GOT3 (cell line): ENCODE measurements around the gene TNFSF13.
A peak's percentile ranks its signal among the peaks of the same experiment; 100 is the strongest.

Experiments used
- DNase-seq: peaks from one replicate; lab custom pipeline; 2025; ENCODE audit warnings: mixed read lengths; lab: John Stamatoyannopoulos, UW

Gene TNFSF13

DNA sequence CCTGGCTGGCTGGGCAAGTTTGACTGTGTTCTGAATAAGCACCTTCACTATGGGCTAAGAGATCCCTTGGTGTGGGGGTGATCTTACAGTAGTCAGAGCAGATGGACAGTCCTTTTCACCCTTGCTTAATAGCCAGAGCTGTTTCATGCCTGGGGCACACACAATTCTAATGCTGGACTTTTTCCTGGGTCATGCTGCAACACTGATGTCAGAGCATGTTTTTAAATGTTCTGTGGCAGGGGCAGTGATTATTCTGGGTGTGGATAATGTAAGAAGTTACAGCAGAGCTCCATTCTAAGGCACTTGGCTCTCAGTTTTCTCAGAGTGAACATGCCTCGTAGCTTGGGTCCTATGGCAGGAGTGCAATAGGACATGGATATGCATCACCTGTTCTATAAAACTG is 16.9 kb downstream of the TNFSF13 start:
- DNase-seq, result no peak

GRCh38 chr17:7575959-7576358 is 17.4 kb downstream of the TNFSF13 start:
- DNase-seq, result no peak

- DNase-seq, result no peak
Observed at GRCh38 chr17:7576432-7576937, 17.9 kb downstream of the TNFSF13 start.

- DNase-seq, result no peak
Observed at GRCh38 chr17:7577327-7578199, 19.0 kb downstream of the TNFSF13 start.

GRCh38 chr17:7579001-7579833 is 20.7 kb downstream of the TNFSF13 start, which contains the start of gene CD68:
Gene CD68 (plus strand): TSS chr17:7579638. CDS start chr17:7579678, 40 bp downstream.
- DNase-seq, result peak; percentile 78

- no peak for DNase-seq
Observed at GRCh38 chr17:7579834-7580603, 21.5 kb downstream of the TNFSF13 start.

- no peak for DNase-seq
Observed at GRCh38 chr17:7580604-7581575, 22.3 kb downstream of the TNFSF13 start.

DNA sequence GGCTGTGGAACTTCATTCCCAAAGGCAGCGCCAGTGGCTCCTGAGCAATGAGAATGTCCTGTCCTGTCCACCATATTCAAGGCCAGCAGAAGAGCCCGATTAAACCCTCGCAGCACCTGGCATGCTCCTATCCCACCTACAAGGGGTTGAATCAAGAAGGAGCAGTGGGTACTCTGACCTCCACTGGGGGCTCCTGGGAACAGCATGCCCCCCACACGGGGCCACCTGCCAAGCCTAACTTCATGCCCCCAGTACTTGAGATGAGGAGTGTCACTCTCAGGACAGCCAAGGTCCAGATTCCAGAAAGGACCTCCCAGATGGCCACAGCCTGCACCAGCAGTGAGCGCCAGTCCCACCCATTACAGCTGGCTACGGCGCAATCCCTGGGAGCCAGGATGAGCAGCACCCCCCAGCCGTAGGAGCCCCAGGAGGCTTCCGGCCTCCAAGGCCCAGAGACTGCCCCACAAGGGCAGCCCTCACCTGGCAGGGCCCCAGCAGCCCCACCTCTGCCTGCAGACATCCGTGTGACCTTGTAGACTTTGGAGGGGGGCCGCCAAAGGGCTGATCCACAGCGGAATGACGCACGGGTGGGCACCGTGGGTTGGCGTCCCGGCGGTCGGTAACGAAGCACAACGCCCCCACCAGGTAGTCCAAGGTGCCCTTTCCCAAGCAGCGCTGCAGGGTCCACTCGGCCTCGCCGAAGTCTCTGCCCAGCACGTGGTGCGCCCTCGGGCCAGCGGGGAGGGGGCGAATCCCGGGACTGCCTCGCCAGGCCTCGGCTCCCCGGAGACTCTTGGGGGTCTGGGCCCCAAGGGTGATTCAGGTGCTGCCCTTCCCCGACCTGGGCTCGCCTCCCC is 24.1 kb downstream of the TNFSF13 start:
- no peak for DNase-seq

DNA sequence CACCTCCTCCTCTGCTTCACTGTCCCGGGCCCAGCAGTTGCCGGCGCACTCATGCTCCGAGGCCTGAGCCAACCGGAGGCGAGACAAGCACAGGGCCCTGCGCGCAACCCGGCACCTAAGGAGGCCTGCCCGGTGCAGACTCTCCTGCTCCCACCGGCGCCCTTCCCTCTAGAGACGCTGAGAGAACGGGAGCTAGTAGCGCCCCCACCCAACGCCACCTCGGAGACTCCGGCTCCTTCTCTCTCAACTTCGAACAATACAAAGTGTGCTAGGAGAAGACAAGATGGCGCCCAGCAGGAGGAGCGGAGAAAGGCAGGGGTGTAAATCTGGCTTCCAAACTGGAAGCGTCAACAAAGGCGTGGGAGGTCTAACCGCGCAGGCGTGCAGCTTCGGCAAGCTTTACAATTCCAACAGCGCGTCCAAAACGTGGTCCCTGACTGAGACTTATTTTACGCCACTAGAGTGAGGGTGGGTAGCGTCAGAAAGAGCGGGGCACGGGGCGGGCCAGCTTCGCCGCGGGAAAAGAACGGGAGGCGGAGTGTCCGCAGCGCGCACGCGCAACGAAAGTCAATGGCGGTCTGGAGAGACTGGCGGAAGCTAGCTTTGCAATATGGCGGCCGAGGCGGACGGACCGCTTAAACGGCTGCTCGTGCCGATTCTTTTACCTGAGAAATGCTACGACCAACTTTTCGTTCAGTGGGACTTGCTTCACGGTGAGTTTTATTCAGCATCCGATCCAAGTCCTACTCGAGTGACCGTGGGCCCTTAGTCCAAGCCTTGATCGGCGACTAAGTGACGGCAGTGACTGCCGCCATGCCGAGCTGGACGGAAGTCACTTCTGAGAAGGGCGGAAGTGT is 24.9 kb downstream of the TNFSF13 start, which contains the start of gene MPDU1:
Gene MPDU1 (plus strand): TSS at position 600 of the 857 bp plus-strand sequence. CDS start 11 bp downstream, at position 611.
- DNase-seq, result peak; percentile 85

DNA sequence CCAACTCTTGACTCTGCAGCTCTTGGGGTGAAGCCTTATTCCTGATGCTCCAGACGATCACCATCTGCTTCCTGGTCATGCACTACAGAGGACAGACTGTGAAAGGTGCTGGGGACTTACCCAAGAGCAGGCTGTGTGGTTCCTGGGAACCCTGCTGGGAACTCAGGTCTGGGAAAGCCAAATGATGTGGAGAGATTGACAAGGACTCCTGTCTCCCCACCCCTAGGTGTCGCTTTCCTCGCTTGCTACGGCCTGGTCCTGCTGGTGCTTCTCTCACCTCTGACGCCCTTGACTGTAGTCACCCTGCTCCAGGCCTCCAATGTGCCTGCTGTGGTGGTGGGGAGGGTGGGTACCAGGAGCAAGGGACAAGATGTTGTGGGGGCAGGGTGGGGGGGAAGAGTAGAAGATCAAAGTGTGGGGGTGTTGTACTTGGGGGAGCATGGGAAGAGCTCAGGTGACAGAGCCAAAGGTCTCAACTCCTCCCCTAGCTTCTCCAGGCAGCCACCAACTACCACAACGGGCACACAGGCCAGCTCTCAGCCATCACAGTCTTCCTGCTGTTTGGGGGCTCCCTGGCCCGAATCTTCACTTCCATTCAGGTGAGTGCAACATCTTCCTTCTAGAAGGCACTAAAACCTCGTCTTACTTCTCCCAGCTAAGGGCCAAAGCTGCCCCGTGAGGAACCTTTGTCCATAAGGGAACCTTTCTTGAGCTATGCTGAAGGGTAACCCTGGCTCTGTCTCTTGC is 28.3 kb downstream of the TNFSF13 start:
- no peak for DNase-seq

- peak; percentile 39 for DNase-seq
Observed at GRCh38 chr17:7587420-7588151, 29.0 kb downstream of the TNFSF13 start.

GRCh38 chr17:7588553-7589203 is 30.1 kb downstream of the TNFSF13 start:
- no peak for DNase-seq

GRCh38 chr17:7589204-7589868 is 30.8 kb downstream of the TNFSF13 start:
- DNase-seq, result peak; percentile 40

DNA sequence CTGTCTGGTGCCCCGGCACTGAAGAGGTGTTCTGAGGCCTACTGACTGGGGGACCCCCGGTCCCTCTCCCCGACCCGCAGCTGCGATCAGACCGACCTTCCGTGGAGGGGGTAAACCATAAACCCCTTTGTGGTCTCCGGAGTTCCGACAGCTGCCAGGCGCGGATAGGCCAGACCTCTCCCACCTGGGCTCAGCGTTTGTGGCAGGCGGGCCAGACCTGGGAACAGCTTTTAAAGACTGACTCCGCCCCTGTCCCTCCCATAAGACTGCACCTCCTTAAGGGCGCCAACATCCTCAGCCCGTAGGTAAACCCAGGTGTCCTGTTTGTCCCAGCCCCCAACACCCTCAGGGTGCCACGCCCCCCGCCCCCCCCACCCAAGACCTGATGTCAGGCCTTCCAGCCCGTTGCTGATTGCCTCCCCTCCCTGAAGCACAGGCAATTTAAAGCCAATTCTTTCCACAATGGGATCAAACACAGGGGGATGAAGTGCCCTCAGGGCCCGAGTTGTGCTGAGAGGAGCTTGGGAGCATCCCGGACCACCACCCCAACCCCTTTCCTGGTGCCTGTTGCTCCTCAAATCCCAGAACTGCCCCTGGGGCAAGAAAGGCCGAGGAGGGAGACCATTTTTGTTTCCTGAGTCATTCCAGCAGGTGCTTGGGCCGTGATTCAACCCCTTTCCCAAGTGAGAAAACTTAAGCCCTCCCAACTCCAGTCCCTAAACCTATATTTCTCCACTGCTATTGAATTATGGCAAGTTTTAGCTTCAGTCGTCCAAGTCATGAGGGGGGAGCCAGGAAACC is 31.5 kb downstream of the TNFSF13 start, which contains the start of gene SOX15:
Gene SOX15 (minus strand): TSS at position 204 of the 801 bp plus-strand sequence. CDS start 418 bp downstream, outside the sequence.
- no peak for DNase-seq

- no peak for DNase-seq
Observed at GRCh38 chr17:7590743-7591142, 32.2 kb downstream of the TNFSF13 start.
